ENCODE measurements around the gene COL5A1.

Gene COL5A1

GRCh38 chr9:134728801-134729495 lies 87.3 kb downstream of the COL5A1 start:
- no peaks in the 10 kb centered on the region for H3K4me1 ChIP-seq (ENCODE audit: insufficient read depth, poor library complexity, severe bottlenecking)
- H3K27me3 ChIP-seq (ENCODE audit: insufficient read depth, poor library complexity, severe bottlenecking): no peaks in the 10 kb centered on the region
- peaks cover 8% of the 10 kb centered on the region; the same call in 1 of the 2 replicates for H3K36me3 ChIP-seq (ENCODE audit: low read depth)
- DNase-seq (ENCODE audit: low spot score): no peak
- TF ChIP-seq CTCF (IDR thresholded peaks at IDR 0.05; ENCODE audit: poor library complexity, severe bottlenecking): no peak
- no peaks in the 10 kb centered on the region for H3K9me3 ChIP-seq (ENCODE audit: severe bottlenecking)
- ATAC-seq (ENCODE audit: low read depth): no peak
- no peak overlapping the region for H3K4me3 ChIP-seq (ENCODE audit: severe bottlenecking)
- H3K27ac ChIP-seq (ENCODE audit: poor library complexity, severe bottlenecking): no peak overlapping the region

- peaks cover 8% of the 10 kb centered on the region; the same call in 1 of the 2 replicates for H3K36me3 ChIP-seq (ENCODE audit: low read depth)
- no peak for TF ChIP-seq CTCF (IDR thresholded peaks at IDR 0.05; ENCODE audit: poor library complexity, severe bottlenecking)
- H3K4me1 ChIP-seq (ENCODE audit: insufficient read depth, poor library complexity, severe bottlenecking): no peaks in the 10 kb centered on the region
- no peak overlapping the region for H3K27ac ChIP-seq (ENCODE audit: poor library complexity, severe bottlenecking)
- no peak overlapping the region for H3K4me3 ChIP-seq (ENCODE audit: severe bottlenecking)
- no peaks in the 10 kb centered on the region for H3K9me3 ChIP-seq (ENCODE audit: severe bottlenecking)
- no peak for ATAC-seq (ENCODE audit: low read depth)
- H3K27me3 ChIP-seq (ENCODE audit: insufficient read depth, poor library complexity, severe bottlenecking): no peaks in the 10 kb centered on the region
- DNase-seq (ENCODE audit: low spot score): no peak
Observed at GRCh38 chr9:134730011-134730760, 88.6 kb downstream of the COL5A1 start.

DNA sequence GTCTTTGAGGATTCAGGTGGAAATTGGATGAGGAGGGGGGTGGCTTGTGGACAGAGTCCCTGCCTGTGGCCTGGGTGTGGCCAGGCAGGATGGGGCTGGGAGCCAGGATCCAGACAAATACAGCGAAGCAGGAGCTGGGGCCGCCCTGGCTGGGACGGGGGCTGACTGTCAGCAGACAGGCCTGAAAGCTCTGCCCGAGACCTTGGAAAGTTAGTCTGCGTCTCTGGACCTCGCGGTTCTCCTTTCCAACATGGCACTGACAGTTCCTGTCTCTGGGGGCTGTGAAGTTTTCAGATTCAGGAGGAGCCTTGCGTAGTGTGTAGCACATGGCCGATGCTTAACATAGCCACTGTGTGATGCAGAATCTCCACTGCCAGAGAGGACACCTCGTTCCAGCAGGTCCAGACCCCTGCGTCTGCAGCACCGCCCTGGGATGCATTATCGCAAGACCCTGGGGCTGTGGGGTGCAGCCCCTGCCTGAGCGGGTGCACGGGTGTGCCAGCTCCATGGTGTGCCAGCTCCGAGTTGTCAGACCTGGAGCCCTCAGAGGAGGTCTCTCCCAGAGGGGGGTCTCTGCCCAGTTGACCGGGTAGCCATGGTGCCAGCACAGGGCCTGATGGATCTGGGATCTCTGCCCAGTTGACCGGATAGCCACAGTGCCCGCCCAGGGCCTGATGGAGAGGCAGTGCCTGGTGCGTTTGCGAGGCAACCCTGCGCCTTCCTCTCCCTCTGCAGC lies 89.3 kb downstream of the COL5A1 start:
- Histone ChIP-seq H3K27ac (ENCODE audit: poor library complexity, severe bottlenecking) (no peak overlapping the region), H3K27me3 (ENCODE audit: insufficient read depth, poor library complexity, severe bottlenecking) (no peaks in the 10 kb centered on the region), H3K4me3 (ENCODE audit: severe bottlenecking) (no peak overlapping the region), H3K9me3 (ENCODE audit: severe bottlenecking) (no peaks in the 10 kb centered on the region), H3K36me3 (ENCODE audit: low read depth) (peaks cover 8% of the 10 kb centered on the region; the same call in 1 of the 2 replicates), H3K4me1 (ENCODE audit: insufficient read depth, poor library complexity, severe bottlenecking) (no peaks in the 10 kb centered on the region)
- no peak for TF ChIP-seq CTCF (IDR thresholded peaks at IDR 0.05; ENCODE audit: poor library complexity, severe bottlenecking)
- no peak for ATAC-seq (ENCODE audit: low read depth)
- DNase-seq (ENCODE audit: low spot score): no peak

GRCh38 chr9:134731497-134732391 lies 90.1 kb downstream of the COL5A1 start:
- no peaks in the 10 kb centered on the region for H3K4me1 ChIP-seq (ENCODE audit: insufficient read depth, poor library complexity, severe bottlenecking)
- H3K27me3 ChIP-seq (ENCODE audit: insufficient read depth, poor library complexity, severe bottlenecking): no peaks in the 10 kb centered on the region
- no peak overlapping the region for H3K27ac ChIP-seq (ENCODE audit: poor library complexity, severe bottlenecking)
- H3K9me3 ChIP-seq (ENCODE audit: severe bottlenecking): no peaks in the 10 kb centered on the region
- DNase-seq (ENCODE audit: low spot score) (no peak), ATAC-seq (ENCODE audit: low read depth) (no peak)
- no peak overlapping the region for H3K4me3 ChIP-seq (ENCODE audit: severe bottlenecking)
- H3K36me3 ChIP-seq (ENCODE audit: low read depth): peaks cover 8% of the 10 kb centered on the region; the same call in 1 of the 2 replicates
- no peak for TF ChIP-seq CTCF (IDR thresholded peaks at IDR 0.05; ENCODE audit: poor library complexity, severe bottlenecking)

Data from RWPE2 (cell line).